Body of pancreas (tissue), 4 donors: ENCODE measurements around the gene BRCA1. TPM values are rescaled to one million over a fixed set of nuclear protein-coding genes. Genes with fewer than 3 reads are reported as not detected.
A peak's percentile ranks its signal among the peaks of the same experiment; 100 is the strongest.
"Not testable (repeated sequence)": the region's sequence is repeated elsewhere in the genome, so short reads cannot be mapped to it uniquely, and the experiment has no call there.

Experiments
- ATAC-seq: fragments of 150-250 bp; one replicate; pipeline ENCODE4 v1.9.1; 2016
- DNase-seq, 4 donors: peaks; one replicate each; pipeline ENCODE4 v3.0.0-alpha.2; 2019
- H3K27ac ChIP-seq, 4 donors: fragments of 200-600 bp; sonication (generic); 1 replicate in 3 of 4; 2 replicates in 1 of 4; pipeline versions ENCODE4 v1.5.1 to v1.6.1; 2016 to 2019; ENCODE audit warnings: mild to moderate bottlenecking in 1 of 4, mixed read lengths in 1 of 4, moderate library complexity in 1 of 4
- H3K27me3 ChIP-seq, 2 donors: fragments of 200-600 bp; sonication (generic); one replicate each; pipeline ENCODE4 v1.6.0; 2016; ENCODE audit warnings: mild to moderate bottlenecking in 1 of 2
- H3K36me3 ChIP-seq, 2 donors: fragments of 200-600 bp; sonication (generic); replicated peaks in 1 of 2; 2 replicates each; pipeline ENCODE4 v1.5.1; 2016; ENCODE audit warnings: low read depth in 2 of 2; ENCODE audit not compliant: insufficient read depth in 1 of 2
- H3K4me1 ChIP-seq: fragments of 200-600 bp; sonication (generic); one replicate; pipeline ENCODE4 v1.6.0; 2016
- H3K4me3 ChIP-seq, 2 donors: fragments of 200-600 bp; sonication (generic); 1 replicate in 1 of 2; 2 replicates in 1 of 2; pipeline ENCODE4 v1.5.1; 2016 to 2019
- H3K9me3 ChIP-seq, 3 donors: fragments of 200-600 bp; sonication (generic); 1 replicate in 2 of 3; 2 replicates in 1 of 3; pipeline ENCODE4 v1.5.1; 2016
- POLR2A ChIP-seq, 3 donors: fragments of 450-650 bp; IDR thresholded peaks; one replicate each; pipeline ENCODE4 v1.6.1; 2016; ENCODE audit warnings: antibody characterized with exemption in 3 of 3, mild to moderate bottlenecking in 2 of 3
- WGBS, 2 donors: methylation state at CpG; one replicate each; pipeline ENCODE4 v1.1.5; 2017; 5-methylcytosine and 5-hydroxymethylcytosine counted together
- intact Hi-C: fragments of 100-400 bp; cut with DNase I; formaldehyde crosslinking; loops from one replicate; pipeline ENCODE4 v1.15.1; 2023
- total RNA-seq, 2 donors: library from RNA; depleted of rRNA; stranded (reverse); fragments of >200 nt; gene quantifications; one replicate each; pipeline ENCODE4 v1.1.0, GENCODE V29; 2016
- TF ChIP-seq, protein P1 (sequence below), 7 experiments: fragments of 450-650 bp in 4 of 7; fragments of 200-600 bp in 3 of 7; sonication (generic) in 3 of 7; IDR thresholded peaks; one replicate each; pipeline ENCODE4 v1.5.1; 2016 to 2019; ENCODE audit warnings: antibody characterized with exemption in 7 of 7

The BRCA1 gene
- total RNA-seq, 2 donors from 2014 or later = 2.6 to 7.6 TPM

DNA sequence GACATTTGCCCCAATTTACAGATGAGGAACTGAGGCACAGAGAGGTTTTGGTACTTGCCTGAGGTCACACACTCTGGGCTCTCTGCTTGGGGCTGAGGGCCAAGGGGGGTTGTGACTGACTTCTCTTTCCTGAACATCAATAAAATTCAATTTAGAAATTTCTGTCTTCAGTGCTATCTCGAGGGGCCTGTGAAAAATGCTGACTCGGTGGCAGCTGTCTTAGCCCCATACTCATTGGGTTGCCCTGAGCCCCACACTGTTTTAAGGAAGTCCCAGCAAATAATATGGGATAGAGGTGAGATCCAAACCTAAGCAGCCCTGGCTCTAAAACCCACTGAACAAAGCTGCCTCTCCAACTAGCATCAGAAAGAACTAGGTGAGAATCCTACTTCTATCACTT is 7.0 kb upstream of the BRCA1 start:
- DNase-seq = no peak
- H3K36me3 ChIP-seq = peaks cover 0 to 3% of the 10 kb centered on the region in 2 donors
- 85 to 90% methylated on average over 2 of the region's 2 CpGs for WGBS, 2 donors

DNA sequence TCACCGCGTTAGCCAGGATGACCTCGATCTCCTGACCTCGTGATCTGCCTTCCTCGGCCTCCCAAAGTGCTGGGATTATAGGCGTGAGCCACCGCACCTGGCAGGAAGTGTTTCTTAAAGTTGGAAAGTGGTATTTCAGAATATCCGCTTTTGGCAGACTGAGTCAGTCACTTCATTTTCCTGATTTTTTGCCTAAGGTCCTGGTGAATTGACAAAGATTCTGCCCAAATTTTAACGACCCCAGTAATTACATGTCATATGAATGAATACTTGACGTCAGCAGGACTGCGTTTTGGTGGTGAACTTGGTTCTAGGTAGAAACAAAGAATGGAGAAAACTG is 4.5 kb upstream of the BRCA1 start:
- H3K27ac ChIP-seq = peak overlapping the region; percentile 68 to 88 (median 80)
- WGBS, 2 donors = 13 to 17% methylated on average over 10 to 11 of the region's 11 CpGs
- H3K4me3 ChIP-seq = no peak overlapping the region
- no peaks in the 10 kb centered on the region for H3K27me3 ChIP-seq
- ATAC-seq = no peak
- H3K36me3 ChIP-seq = peaks cover 0 to 3% of the 10 kb centered on the region in 2 donors
- H3K4me1 ChIP-seq = peaks cover 42% of the 10 kb centered on the region
- TF ChIP-seq, protein P1, sequence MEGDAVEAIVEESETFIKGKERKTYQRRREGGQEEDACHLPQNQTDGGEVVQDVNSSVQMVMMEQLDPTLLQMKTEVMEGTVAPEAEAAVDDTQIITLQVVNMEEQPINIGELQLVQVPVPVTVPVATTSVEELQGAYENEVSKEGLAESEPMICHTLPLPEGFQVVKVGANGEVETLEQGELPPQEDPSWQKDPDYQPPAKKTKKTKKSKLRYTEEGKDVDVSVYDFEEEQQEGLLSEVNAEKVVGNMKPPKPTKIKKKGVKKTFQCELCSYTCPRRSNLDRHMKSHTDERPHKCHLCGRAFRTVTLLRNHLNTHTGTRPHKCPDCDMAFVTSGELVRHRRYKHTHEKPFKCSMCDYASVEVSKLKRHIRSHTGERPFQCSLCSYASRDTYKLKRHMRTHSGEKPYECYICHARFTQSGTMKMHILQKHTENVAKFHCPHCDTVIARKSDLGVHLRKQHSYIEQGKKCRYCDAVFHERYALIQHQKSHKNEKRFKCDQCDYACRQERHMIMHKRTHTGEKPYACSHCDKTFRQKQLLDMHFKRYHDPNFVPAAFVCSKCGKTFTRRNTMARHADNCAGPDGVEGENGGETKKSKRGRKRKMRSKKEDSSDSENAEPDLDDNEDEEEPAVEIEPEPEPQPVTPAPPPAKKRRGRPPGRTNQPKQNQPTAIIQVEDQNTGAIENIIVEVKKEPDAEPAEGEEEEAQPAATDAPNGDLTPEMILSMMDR (IDR thresholded peaks at IDR 0.05) = no peak
- no peak for TF ChIP-seq POLR2A (IDR thresholded peaks at IDR 0.05)
- intact Hi-C loops = loop anchor here (5.0 to 10.0 kb wide), 2 partner anchors 38 to 105 kb away; partner anchors contain the start of genes RND2 and VAT1
- H3K9me3 ChIP-seq = no peaks in the 10 kb centered on the region
- DNase-seq = no peak

More for the DNA sequence above, 7.0 kb upstream of the BRCA1 start:
- Histone ChIP-seq H3K4me1 (peaks cover 27% of the 10 kb centered on the region), H3K27ac (no peak overlapping the region), H3K4me3 (no peak overlapping the region), H3K27me3 (no peaks in the 10 kb centered on the region), H3K9me3 (no peaks in the 10 kb centered on the region)
- intact Hi-C loops = loop anchor here (10.0 kb wide), 1 partner anchor 107 kb away; the partner anchor contains the start of genes RND2 and VAT1
- TF ChIP-seq POLR2A (IDR thresholded peaks at IDR 0.05) = no peak
- TF ChIP-seq, protein P1 (IDR thresholded peaks at IDR 0.05) = no peak
- no peak for ATAC-seq

DNA sequence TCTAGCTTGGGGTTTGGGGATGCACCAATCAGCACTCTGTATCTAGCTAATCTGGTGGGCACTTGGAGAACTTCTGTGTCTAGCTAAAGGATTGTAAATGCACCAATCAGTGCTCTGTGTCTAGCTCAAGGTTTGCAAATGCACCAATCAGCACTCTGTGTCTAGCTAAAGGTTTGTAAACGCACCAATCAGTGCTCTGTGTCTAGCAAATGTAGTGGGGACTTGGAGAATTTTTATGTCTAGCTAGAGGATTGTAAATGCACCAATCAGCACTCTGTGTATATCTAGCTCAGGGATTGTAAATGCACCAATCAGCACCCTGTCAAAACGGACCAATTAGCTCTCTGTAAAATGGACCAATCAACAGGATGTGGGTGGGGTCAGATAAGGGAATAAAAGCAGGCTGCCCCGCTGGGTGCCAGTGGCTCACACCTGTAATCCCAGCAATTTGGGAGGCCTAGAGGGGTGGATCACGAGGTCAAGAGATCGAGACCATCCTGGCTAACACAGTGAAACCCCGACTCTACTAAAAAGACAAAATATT is 2.2 kb upstream of the BRCA1 start:
- WGBS, 2 donors = 88 to 90% methylated on average over 6 of the region's 6 CpGs
- not testable (repeated sequence) for ATAC-seq, H3K36me3 ChIP-seq, H3K9me3 ChIP-seq, H3K27me3 ChIP-seq, H3K4me3 ChIP-seq, DNase-seq
- peak overlapping the region in 1 of 4 donors; percentile 87 for H3K27ac ChIP-seq
- peaks cover 46% of the 10 kb centered on the region for H3K4me1 ChIP-seq
- intact Hi-C loops = loop anchor here (5.0 kb wide), 1 partner anchor 40 kb away; no protein-coding TSS in a partner anchor

DNA sequence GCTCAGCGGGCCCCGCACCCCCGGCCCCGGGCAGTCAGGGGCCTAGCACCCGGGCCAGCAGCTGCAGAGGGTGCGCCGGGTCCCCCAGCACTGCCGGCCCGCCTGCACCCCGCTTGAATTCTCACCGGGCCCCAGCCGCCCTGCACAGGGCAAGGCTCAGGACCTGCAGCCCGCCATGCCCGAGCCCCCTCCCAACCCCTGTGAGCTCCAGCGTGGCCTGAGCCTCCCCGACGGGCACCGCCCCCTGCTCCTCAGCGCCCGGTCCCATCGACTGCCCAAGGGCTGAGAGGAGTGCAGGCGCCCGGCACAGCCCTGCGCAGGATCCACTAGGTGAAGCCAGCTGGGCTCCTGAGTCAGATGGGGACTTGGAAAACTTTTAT is 1.7 kb upstream of the BRCA1 start:
- DNase-seq = no peak
- Histone ChIP-seq H3K36me3 (no peaks in the 10 kb centered on the region), H3K4me1 (peaks cover 46% of the 10 kb centered on the region), H3K9me3 (no peaks in the 10 kb centered on the region), H3K27me3 (no peaks in the 10 kb centered on the region), H3K27ac (peak overlapping the region in 1 of 4 donors; percentile 87), H3K4me3 (no peak overlapping the region)
- intact Hi-C loops = loop anchor here (5.0 kb wide), 1 partner anchor 40 kb away; no protein-coding TSS in a partner anchor
- no peak for TF ChIP-seq POLR2A (IDR thresholded peaks at IDR 0.05)
- TF ChIP-seq, protein P1 (IDR thresholded peaks at IDR 0.05) = no peak
- WGBS, 2 donors = 95% methylated on average over 19 of the region's 24 CpGs; no CpG with 5 or more reads in 1 of the 2 donors
- ATAC-seq = no peak

DNA sequence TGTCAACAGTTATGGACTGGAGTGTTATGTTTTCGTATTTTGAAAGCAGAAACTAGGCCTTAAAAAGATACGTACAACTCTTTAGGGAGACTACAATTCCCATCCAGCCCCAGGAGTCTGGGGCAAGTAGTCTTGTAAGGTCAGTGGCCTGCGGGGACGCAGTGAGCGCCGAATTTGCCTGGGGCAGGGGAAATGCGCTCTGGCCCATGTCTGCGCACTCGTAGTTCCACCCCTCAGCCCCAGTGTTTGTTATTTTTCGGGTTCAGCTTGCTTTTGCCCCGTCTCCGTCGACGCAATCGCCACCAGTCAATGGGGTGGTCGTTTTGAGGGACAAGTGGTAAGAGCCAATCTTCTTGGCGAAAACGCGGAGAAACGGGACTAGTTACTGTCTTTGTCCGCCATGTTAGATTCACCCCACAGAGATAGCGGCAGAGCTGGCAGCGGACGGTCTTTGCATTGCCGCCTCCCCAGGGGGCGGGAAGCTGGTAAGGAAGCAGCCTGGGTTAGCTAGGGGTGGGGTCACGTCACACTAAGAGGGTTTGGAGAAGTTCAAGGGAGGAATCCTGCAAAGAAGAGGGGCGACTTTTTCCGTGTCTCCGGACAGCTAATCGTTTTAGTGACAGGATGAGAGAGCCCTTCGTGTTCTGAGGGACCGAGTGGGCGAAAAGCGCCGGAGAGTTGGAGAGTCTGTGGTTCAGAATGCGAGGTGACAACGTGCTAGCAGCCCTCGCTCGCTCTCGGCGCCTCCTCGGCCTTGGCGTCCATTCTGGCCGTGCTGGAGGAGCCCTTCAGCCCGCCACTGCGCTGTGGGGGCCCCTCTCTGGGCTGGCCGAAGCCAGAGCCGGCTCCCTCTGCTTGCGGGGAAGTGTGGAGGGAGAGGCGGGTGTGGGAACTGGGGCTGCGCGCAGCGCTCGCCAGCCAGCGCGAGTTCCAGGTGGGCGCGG is 1.1 kb upstream of the BRCA1 start:
- intact Hi-C loops = loop anchor here (5.0 kb wide), 1 partner anchor 41 kb away; no protein-coding TSS in a partner anchor
- 67 to 70% methylated on average over 39 to 58 of the region's 59 CpGs for WGBS, 2 donors
- DNase-seq = no peak
- Histone ChIP-seq H3K36me3 (no peaks in the 10 kb centered on the region), H3K4me1 (peaks cover 46% of the 10 kb centered on the region), H3K27ac (peak overlapping the region; percentile 65 to 89 (median 83)), H3K4me3 (peak overlapping the region; percentile 58 to 90), H3K9me3 (no peaks in the 10 kb centered on the region), H3K27me3 (no peaks in the 10 kb centered on the region)
- TF ChIP-seq, protein P1 (IDR thresholded peaks at IDR 0.05) = no peak
- TF ChIP-seq POLR2A (IDR thresholded peaks at IDR 0.05) = no peak
- ATAC-seq = no peak
